SK-N-SH (cell line): ENCODE results near the gene TUBB3. TPM values are rescaled to one million over a fixed set of nuclear protein-coding genes. Genes with fewer than 3 reads are reported as not detected.

Source experiments
- CTCF ChIA-PET: fragments of 300-600, 350-600 bp; formaldehyde crosslinking; extraction: SDS; loops from one replicate; lab custom pipeline; 2021; lab: Yijun Ruan, JAX
- POLR2A ChIA-PET: fragments of 350-600 bp; sonication (Branson Sonifier 250); formaldehyde crosslinking; extraction: SDS; loops from one replicate; lab custom pipeline; 2020; ENCODE audit warnings: antibody characterized with exemption, inconsistent platforms; lab: Yijun Ruan, JAX
- DNase-seq: peaks from one replicate; pipeline ENCODE4 v3.0.0; 2012
- H2AFZ ChIP-seq: fragments of 200-600 bp; sonication (generic); 2 replicates; pipeline ENCODE4 v1.8.1; 2016; ENCODE audit warnings: antibody characterized with exemption, mild to moderate bottlenecking, low read depth
- H3F3A ChIP-seq: fragments of 200-600 bp; sonication (generic); replicated peaks from 2 replicates; pipeline ENCODE3; 2016; ENCODE audit warnings: antibody characterized with exemption, mild to moderate bottlenecking; ENCODE audit not compliant: insufficient read depth
- H3K27ac ChIP-seq, 2 experiments: fragments of 200-500 bp in 1 of 2; fragments of 200-600 bp in 1 of 2; sonication (Bioruptor generic) in 1 of 2; sonication (generic), shearing (Covaris generic) in 1 of 2; 2 replicates each; pipeline versions ENCODE4 v1.5.1 to v1.6.1; 2014 to 2016; ENCODE audit warnings: low read depth in 2 of 2, inconsistent platforms in 1 of 2, low read length in 1 of 2, mild to moderate bottlenecking in 1 of 2, mixed read lengths in 1 of 2
- H3K27me3 ChIP-seq: fragments of 200-600 bp; sonication (generic), shearing (Covaris generic); 2 replicates; pipeline ENCODE4 v1.6.1; 2016; ENCODE audit warnings: mixed run types; ENCODE audit not compliant: insufficient read depth
- H3K36me3 ChIP-seq, 2 experiments: fragments of 200-500 bp in 1 of 2; fragments of 200-600 bp in 1 of 2; sonication (Bioruptor generic) in 1 of 2; sonication (generic) in 1 of 2; replicated peaks in 1 of 2; 2 replicates each; pipeline versions ENCODE3 to v1.5.1; 2014 to 2016; ENCODE audit warnings: low read length in 1 of 2, mild to moderate bottlenecking in 1 of 2; ENCODE audit not compliant: insufficient read depth in 2 of 2, control insufficient read depth in 1 of 2
- H3K4me1 ChIP-seq, 2 experiments: fragments of 200-500 bp in 1 of 2; fragments of 200-600 bp in 1 of 2; sonication (Bioruptor generic) in 1 of 2; sonication (generic), shearing (Covaris generic) in 1 of 2; 2 replicates each; pipeline versions ENCODE4 v1.5.1 to v1.6.1; 2014 to 2016; ENCODE audit warnings: low read depth in 1 of 2, low read length in 1 of 2, mixed run types in 1 of 2; ENCODE audit not compliant: insufficient read depth in 2 of 2, control insufficient read depth in 1 of 2
- H3K4me2 ChIP-seq: fragments of 200-600 bp; sonication (generic), shearing (Covaris generic); 2 replicates; pipeline ENCODE4 v1.6.1; 2017; ENCODE audit warnings: mixed run types
- H3K4me3 ChIP-seq, 2 experiments: fragments of 200-500 bp in 1 of 2; fragments of 200-600 bp in 1 of 2; sonication (Bioruptor generic) in 1 of 2; sonication (generic), shearing (Covaris generic) in 1 of 2; 2 replicates each; pipeline versions ENCODE4 v1.5.1 to v1.8.1; 2014 to 2016; ENCODE audit warnings: low read depth in 2 of 2, inconsistent platforms in 1 of 2, low read length in 1 of 2, mild to moderate bottlenecking in 1 of 2, mixed read lengths in 1 of 2, moderate library complexity in 1 of 2
- H3K79me2 ChIP-seq: fragments of 200-600 bp; sonication (generic); 2 replicates; pipeline ENCODE4 v1.8.1; 2017; ENCODE audit warnings: mild to moderate bottlenecking; ENCODE audit not compliant: insufficient read depth
- H3K9ac ChIP-seq: fragments of 200-600 bp; sonication (generic); 2 replicates; pipeline ENCODE4 v1.6.1; 2017; ENCODE audit warnings: mixed run types
- H3K9me2 ChIP-seq: fragments of 200-600 bp; sonication (generic); 2 replicates; pipeline ENCODE4 v1.6.1; 2017; ENCODE audit warnings: mixed run types
- H3K9me3 ChIP-seq: fragments of 200-600 bp; sonication (generic); 2 replicates; pipeline ENCODE4 v1.6.1; 2017; ENCODE audit warnings: mixed run types, mild to moderate bottlenecking, moderate library complexity
- H4K20me1 ChIP-seq: fragments of 200-600 bp; sonication (generic); 2 replicates; pipeline ENCODE4 v1.6.1; 2017; ENCODE audit warnings: mild to moderate bottlenecking, mixed run types; ENCODE audit not compliant: insufficient read depth
- CHD2 ChIP-seq: fragments of 150-350 bp; IDR thresholded peaks from 2 replicates; pipeline ENCODE4 v1.6.1; 2018; ENCODE audit warnings: low read length; ENCODE audit not compliant: partially characterized antibody
- CTCF ChIP-seq: fragments of 200-600 bp; sonication (generic); IDR thresholded peaks from 2 replicates; pipeline ENCODE4 v1.6.1; 2017; ENCODE audit warnings: antibody characterized with exemption, mild to moderate bottlenecking, moderate library complexity
- ELF1 ChIP-seq: IDR thresholded peaks from 2 replicates; pipeline ENCODE4 v1.4.0; 2012
- EZH2phosphoT487 ChIP-seq: fragments of 200-600 bp; sonication (generic); IDR thresholded peaks from 2 replicates; pipeline ENCODE4 v1.6.1; 2017; ENCODE audit warnings: low read depth, mixed run types, mild to moderate bottlenecking, antibody characterized with exemption, moderate library complexity, borderline replicate concordance
- FOSL2 ChIP-seq: IDR thresholded peaks from 2 replicates; pipeline ENCODE4 v1.4.0; 2012; ENCODE audit warnings: low read depth, mild to moderate bottlenecking, moderate library complexity, borderline replicate concordance
- GATA2 ChIP-seq: sonication (generic); formaldehyde crosslinking; IDR thresholded peaks from 2 replicates; pipeline ENCODE4 v1.5.0; 2020; ENCODE audit warnings: mild to moderate bottlenecking, missing genetic modification reagents
- IRF3 ChIP-seq: fragments of 150-350 bp; IDR thresholded peaks from 2 replicates; pipeline ENCODE4 v1.6.1; 2016; ENCODE audit warnings: mild to moderate bottlenecking, low read depth, low read length
- JUND ChIP-seq: IDR thresholded peaks from 2 replicates; pipeline ENCODE4 v1.4.0; 2012
- MXI1 ChIP-seq: IDR thresholded peaks from 2 replicates; pipeline ENCODE4 v1.6.1; 2012; ENCODE audit warnings: mild to moderate bottlenecking, low read depth, low read length, improper control_type of control experiment
- NFIC ChIP-seq: IDR thresholded peaks from 2 replicates; pipeline ENCODE4 v1.4.0; 2012; ENCODE audit warnings: borderline replicate concordance
- NRF1 ChIP-seq: IDR thresholded peaks from 2 replicates; pipeline ENCODE4 v1.6.1; 2012; ENCODE audit warnings: low read depth, mild to moderate bottlenecking, low read length
- PBX3 ChIP-seq: IDR thresholded peaks from 2 replicates; pipeline ENCODE4; 2012
- RCOR1 ChIP-seq: fragments of 150-350 bp; IDR thresholded peaks from 2 replicates; pipeline ENCODE4 v1.6.1; 2017; ENCODE audit warnings: antibody characterized with exemption, low read length
- RFX5 ChIP-seq: IDR thresholded peaks from 2 replicates; pipeline ENCODE4 v1.6.1; 2012; ENCODE audit warnings: mild to moderate bottlenecking, improper control_type of control experiment, low read length
- RXRA ChIP-seq: IDR thresholded peaks from 2 replicates; pipeline ENCODE4 v1.4.0; 2012; ENCODE audit warnings: low read depth, mild to moderate bottlenecking, borderline replicate concordance
- TAF1 ChIP-seq: IDR thresholded peaks from 2 replicates; pipeline ENCODE4 v1.6.1; 2012; ENCODE audit warnings: low read depth, mild to moderate bottlenecking, low read length, moderate library complexity, borderline replicate concordance
- TEAD4 ChIP-seq: IDR thresholded peaks from 2 replicates; pipeline ENCODE4 v1.4.0; 2012; ENCODE audit warnings: mild to moderate bottlenecking, borderline replicate concordance; ENCODE audit not compliant: insufficient read depth
- YY1 ChIP-seq: IDR thresholded peaks from 2 replicates; pipeline ENCODE4 v1.4.0; 2012; ENCODE audit warnings: low read depth, mild to moderate bottlenecking
- WGBS: methylation state at CpG from one replicate; pipeline ENCODE4 v1.1.6; 2017; ENCODE audit warnings: low lambda C conversion rate; 5-methylcytosine and 5-hydroxymethylcytosine counted together
- polyA plus RNA-seq, 3 experiments: library from polyadenylated mRNA; depleted of rRNA; stranded (reverse); fragments of >200 nt; gene quantifications; 2 replicates each; pipeline ENCODE4 v1.2.3, GENCODE V29; 2012
- TF ChIP-seq, protein P1 (sequence below): IDR thresholded peaks from 2 replicates; pipeline ENCODE4 v1.6.1; 2012; ENCODE audit warnings: mild to moderate bottlenecking, low read depth, low read length, moderate library complexity
- TF ChIP-seq, protein P2 (sequence below): IDR thresholded peaks from 2 replicates; pipeline ENCODE4 v1.4.0; 2012; ENCODE audit warnings: low read depth, borderline replicate concordance

TUBB3 gene
- polyA plus RNA-seq, 1 of the 3 experiments (the other 2 are of a cell fraction): 428 TPM

DNA sequence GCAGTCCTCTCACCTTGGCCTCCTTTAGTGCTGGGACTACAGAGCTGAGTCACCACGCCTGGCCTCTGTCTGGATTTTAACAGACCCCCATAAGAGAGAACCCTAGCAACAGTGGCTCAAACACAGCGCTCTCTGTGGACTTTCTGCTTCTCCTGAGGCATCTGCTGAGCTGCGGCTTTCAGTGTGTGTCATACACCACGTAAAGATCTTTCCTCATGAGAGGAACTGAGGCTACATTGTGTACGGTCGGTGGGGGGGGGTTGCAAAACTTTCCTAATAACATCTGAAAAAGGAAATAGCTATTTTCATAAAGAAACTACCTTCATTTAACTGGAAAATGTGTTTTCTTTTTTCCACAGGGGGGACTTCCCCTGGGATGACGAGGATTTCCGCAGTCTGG is 58.3 kb downstream of the TUBB3 start:
- Histone ChIP-seq H3K4me1 (no peaks in the 10 kb centered on the region), H3K27me3 (no peaks in the 10 kb centered on the region), H3K4me3 (no peak overlapping the region), H2AFZ (no peak overlapping the region), H3F3A (no peaks in the 10 kb centered on the region), H3K79me2 (peaks cover 35% of the 10 kb centered on the region), H3K9me2 (no peaks in the 10 kb centered on the region), H3K9me3 (no peaks in the 10 kb centered on the region), H3K4me2 (no peak overlapping the region), H3K9ac (no peak overlapping the region), H3K36me3 (peaks cover 38 to 51% of the 10 kb centered on the region in 2 experiments), H3K27ac (no peak overlapping the region), H4K20me1 (0 out of 2 replicates have a peak, but pooled peaks cover 5% of the 10 kb centered on the region)
- no peak for DNase-seq
- ChIA-PET POLR2A (no interaction called here), CTCF (interaction anchor here (1.3 kb wide), 1 partner anchor 37 kb away, joined by 3 read pairs; the partner anchor contains the start of gene DBNDD1)
- TF ChIP-seq RXRA (no peak), ELF1 (no peak), CHD2 (no peak), RCOR1 (no peak), PBX3 (no peak), MXI1 (no peak), NFIC (no peak), GATA2 (no peak), FOSL2 (no peak), TEAD4 (no peak), EZH2phosphoT487 (no peak), YY1 (no peak), JUND (no peak), CTCF (no peak), NRF1 (no peak), IRF3 (no peak), RFX5 (no peak), TAF1 (no peak)
- TF ChIP-seq, protein P1, sequence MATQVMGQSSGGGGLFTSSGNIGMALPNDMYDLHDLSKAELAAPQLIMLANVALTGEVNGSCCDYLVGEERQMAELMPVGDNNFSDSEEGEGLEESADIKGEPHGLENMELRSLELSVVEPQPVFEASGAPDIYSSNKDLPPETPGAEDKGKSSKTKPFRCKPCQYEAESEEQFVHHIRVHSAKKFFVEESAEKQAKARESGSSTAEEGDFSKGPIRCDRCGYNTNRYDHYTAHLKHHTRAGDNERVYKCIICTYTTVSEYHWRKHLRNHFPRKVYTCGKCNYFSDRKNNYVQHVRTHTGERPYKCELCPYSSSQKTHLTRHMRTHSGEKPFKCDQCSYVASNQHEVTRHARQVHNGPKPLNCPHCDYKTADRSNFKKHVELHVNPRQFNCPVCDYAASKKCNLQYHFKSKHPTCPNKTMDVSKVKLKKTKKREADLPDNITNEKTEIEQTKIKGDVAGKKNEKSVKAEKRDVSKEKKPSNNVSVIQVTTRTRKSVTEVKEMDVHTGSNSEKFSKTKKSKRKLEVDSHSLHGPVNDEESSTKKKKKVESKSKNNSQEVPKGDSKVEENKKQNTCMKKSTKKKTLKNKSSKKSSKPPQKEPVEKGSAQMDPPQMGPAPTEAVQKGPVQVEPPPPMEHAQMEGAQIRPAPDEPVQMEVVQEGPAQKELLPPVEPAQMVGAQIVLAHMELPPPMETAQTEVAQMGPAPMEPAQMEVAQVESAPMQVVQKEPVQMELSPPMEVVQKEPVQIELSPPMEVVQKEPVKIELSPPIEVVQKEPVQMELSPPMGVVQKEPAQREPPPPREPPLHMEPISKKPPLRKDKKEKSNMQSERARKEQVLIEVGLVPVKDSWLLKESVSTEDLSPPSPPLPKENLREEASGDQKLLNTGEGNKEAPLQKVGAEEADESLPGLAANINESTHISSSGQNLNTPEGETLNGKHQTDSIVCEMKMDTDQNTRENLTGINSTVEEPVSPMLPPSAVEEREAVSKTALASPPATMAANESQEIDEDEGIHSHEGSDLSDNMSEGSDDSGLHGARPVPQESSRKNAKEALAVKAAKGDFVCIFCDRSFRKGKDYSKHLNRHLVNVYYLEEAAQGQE: no peak
- TF ChIP-seq, protein P2, sequence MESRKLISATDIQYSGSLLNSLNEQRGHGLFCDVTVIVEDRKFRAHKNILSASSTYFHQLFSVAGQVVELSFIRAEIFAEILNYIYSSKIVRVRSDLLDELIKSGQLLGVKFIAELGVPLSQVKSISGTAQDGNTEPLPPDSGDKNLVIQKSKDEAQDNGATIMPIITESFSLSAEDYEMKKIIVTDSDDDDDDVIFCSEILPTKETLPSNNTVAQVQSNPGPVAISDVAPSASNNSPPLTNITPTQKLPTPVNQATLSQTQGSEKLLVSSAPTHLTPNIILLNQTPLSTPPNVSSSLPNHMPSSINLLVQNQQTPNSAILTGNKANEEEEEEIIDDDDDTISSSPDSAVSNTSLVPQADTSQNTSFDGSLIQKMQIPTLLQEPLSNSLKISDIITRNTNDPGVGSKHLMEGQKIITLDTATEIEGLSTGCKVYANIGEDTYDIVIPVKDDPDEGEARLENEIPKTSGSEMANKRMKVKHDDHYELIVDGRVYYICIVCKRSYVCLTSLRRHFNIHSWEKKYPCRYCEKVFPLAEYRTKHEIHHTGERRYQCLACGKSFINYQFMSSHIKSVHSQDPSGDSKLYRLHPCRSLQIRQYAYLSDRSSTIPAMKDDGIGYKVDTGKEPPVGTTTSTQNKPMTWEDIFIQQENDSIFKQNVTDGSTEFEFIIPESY: no peak
- 90% methylated on average over 8 of the region's 8 CpGs for WGBS
